Endometrial microvascular endothelial cells (primary cell): Measurements from ENCODE around the gene ERVMER34-1. TPM values are rescaled to one million over a fixed set of nuclear protein-coding genes. Genes with fewer than 3 reads are reported as not detected.

Source experiments
- in situ Hi-C: cut with HindIII; loops from 2 replicates; pipeline ENCODE4 v1.10.0; 2017; ENCODE audit warnings: low sequenced_read_pairs, low pct_unique_long_range_greater_than_20kb; ENCODE audit errors: inconsistent ontology term
- total RNA-seq: library from RNA; depleted of rRNA; stranded (reverse); fragments of >200 nt; gene quantifications from one replicate; pipeline ENCODE4 v1.2.3, GENCODE V29; 2015; ENCODE audit errors: inconsistent ontology term

ERVMER34-1 gene
- 0.46 TPM for total RNA-seq

- in situ Hi-C loops: no loop called here
Measured at GRCh38 chr4:52750819-52751486, at the start of gene ERVMER34-1. ERVMER34-1 (minus strand) TSS chr4:52751425; CDS start chr4:52745520, 5,905 bp downstream.

GRCh38 chr4:52799813-52800212, 48.6 kb upstream of the ERVMER34-1 start:
- in situ Hi-C loops: no loop called here

- in situ Hi-C loops: no loop called here
Measured at GRCh38 chr4:52795533-52795932, 44.3 kb upstream of the ERVMER34-1 start.

- in situ Hi-C loops: no loop called here
Measured at GRCh38 chr4:52791936-52792335, 40.7 kb upstream of the ERVMER34-1 start.

GRCh38 chr4:52789774-52790173, 38.5 kb upstream of the ERVMER34-1 start:
- in situ Hi-C loops: no loop called here

GRCh38 chr4:52788806-52789205, 37.6 kb upstream of the ERVMER34-1 start:
- in situ Hi-C loops: no loop called here

GRCh38 chr4:52783069-52783468, 31.8 kb upstream of the ERVMER34-1 start:
- in situ Hi-C loops: no loop called here

GRCh38 chr4:52780617-52781354, 29.6 kb upstream of the ERVMER34-1 start:
- in situ Hi-C loops: no loop called here

GRCh38 chr4:52780206-52780605, 29.0 kb upstream of the ERVMER34-1 start:
- in situ Hi-C loops: no loop called here

- in situ Hi-C loops: no loop called here
Measured at GRCh38 chr4:52760256-52760655, 9.0 kb upstream of the ERVMER34-1 start.

GRCh38 chr4:52755426-52755825, 4.2 kb upstream of the ERVMER34-1 start:
- in situ Hi-C loops: no loop called here

GRCh38 chr4:52752936-52753335, 1.7 kb upstream of the ERVMER34-1 start:
- in situ Hi-C loops: no loop called here

GRCh38 chr4:52751487-52751911, 274 bp upstream of the ERVMER34-1 start:
- in situ Hi-C loops: no loop called here

GRCh38 chr4:52750213-52750612, 1.0 kb downstream of the ERVMER34-1 start:
- in situ Hi-C loops: no loop called here

GRCh38 chr4:52748432-52748831, 2.8 kb downstream of the ERVMER34-1 start:
- in situ Hi-C loops: no loop called here

GRCh38 chr4:52744588-52744987, 6.6 kb downstream of the ERVMER34-1 start:
- in situ Hi-C loops: no loop called here

- in situ Hi-C loops: no loop called here
Measured at GRCh38 chr4:52743444-52744019, 7.7 kb downstream of the ERVMER34-1 start.

- in situ Hi-C loops: no loop called here
Measured at GRCh38 chr4:52729586-52729985, 21.6 kb downstream of the ERVMER34-1 start.

- in situ Hi-C loops: no loop called here
Measured at GRCh38 chr4:52728691-52729240, 22.5 kb downstream of the ERVMER34-1 start.
